HG03354 (cell line): ENCODE data around the gene PTGES.

Experiments used
- ATAC-seq: cut with Tn5 transposase; IDR thresholded peaks from one replicate; pipeline ENCODE4 v1.9.1; 2021; ENCODE audit warnings: mild to moderate bottlenecking; ENCODE audit not compliant: unreplicated experiment, poor library complexity, severe bottlenecking

Gene PTGES

DNA sequence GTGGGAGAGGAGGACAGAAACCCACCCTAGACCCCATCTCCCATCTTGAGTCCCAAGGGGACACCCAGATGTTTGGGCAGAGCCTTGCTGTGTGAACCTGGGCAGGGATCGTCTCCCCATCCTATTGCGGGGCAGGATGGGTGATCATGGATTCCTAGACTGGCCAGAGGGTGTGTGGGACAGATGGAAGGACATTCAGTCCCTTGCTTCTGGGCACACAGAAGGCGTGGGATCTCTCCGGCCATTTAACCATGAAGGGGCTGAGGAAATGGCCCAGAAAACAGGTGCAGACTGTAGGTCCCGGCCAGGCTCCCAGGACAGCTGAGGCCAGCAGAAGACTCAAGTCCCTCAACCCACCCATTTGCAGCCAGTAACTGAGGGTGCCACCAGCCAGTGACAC lies 29.9 kb downstream of the PTGES start:
- no peak for ATAC-seq

DNA sequence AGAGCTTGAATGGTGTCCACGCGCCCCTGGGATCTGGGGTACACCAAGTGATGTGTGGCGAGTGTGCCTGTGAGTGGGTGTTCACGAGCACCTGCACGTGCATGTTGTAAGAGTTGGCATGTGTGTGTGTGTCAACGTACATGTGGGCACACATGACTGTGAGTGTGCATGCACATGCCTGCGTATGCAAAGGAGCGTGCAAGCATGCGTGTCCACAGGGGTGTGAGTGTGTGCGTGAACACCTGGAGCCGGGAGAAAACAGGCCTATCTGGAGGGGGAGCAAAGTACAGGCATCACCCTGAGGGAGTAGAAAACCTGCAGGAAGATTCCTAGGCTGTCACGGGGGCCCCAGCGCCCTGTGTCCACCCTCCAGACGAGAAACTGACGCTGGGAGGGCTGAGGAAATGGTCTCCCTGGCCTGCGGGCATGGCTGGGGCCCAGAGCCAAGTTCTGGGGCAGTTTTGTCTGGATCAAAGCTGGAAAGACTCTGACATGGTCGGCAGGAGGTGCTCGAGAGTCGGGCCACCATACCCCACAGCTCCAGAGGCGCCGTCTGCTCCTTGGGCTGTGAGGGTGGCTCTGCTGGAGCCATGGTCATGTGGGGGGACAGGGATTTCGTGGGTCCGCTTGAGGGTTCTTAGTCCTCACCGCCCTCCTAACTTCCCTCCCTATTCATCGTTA lies 31.8 kb downstream of the PTGES start:
- ATAC-seq: no peak

DNA sequence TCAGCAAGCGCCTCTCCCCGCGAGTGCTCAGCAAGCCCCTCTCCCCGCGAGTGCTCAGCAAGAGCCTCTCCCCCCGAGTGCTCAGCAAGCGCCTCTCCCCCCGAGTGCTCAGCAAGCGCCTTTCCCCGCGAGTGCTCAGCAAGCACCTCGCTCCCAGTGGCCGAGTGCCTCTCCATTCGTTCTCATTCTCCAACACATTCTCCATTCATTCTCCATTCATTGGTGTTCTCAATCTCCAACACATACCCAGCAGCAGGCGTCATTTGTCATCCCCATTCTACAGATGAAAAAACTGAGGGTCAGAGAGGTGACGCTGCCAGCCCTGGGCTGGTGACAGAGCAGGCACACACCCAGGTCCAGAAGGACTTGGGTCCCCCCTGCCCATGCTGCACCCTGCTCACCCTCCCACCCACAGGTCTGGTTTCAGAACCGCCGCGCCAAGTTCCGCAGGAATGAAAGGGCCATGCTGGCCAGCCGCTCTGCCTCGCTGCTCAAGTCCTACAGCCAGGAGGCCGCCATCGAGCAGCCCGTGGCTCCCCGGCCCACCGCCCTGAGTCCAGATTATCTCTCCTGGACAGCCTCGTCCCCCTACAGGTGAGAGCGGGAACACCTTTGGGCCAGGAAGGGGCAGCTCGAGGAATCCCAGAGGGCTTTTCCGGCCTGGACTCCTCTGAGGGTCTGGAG lies 32.5 kb downstream of the PTGES start:
- ATAC-seq: no peak

DNA sequence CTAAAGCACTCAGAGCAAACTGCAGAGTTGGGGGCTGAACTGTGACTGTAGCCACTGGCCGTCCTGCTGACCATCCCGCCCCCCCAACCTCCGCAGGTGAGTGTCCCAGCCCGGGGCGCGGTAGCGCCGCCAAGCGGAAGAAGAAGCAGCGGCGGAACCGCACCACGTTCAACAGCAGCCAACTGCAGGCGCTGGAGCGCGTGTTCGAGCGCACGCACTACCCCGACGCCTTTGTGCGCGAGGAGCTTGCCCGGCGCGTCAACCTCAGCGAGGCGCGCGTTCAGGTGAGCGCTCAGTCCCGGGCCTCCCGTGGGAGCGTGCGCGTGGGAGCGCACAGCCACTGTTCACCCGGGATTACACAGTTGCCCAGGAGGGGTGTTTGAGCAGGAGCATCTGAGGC lies 33.7 kb downstream of the PTGES start:
- ATAC-seq: no peak

DNA sequence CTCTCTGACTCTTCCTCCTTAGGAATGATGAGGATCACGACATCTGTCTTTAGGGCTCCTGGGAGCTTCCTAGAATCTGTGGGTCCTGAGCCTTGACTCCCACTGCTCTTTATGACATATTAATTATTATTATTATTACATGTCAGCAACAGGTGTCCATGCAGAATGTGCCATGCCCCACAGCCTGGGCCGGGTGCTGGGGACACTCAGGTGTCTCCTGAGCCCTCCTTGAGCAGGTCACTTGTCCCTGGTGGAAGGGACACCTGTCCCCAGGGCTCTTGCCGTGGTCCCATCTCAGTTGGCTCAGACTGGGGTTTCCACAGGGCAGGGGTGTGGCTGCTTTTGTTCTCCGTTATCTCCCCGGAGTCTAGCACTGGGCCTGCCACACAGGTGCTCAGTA lies 34.2 kb downstream of the PTGES start:
- ATAC-seq: no peak

DNA sequence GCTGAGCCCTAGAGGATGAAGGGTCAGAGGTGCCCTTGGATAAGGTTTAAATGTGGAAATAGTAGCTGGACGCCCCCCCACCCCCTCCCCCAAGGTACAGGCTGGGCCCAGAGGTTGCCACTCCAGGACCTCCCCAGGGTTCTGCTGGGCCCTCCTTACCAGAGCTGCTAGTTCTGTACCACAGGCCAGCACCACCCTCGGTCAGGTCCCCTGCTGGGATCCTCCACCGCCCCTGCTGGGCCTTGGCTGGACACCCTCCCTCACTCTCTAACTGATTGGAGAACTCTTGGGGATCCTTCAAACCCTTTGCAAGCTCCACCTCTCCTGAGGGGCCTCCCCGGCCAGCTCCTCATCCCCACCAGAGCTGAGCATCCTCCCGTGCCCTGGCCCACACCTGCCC lies 34.9 kb downstream of the PTGES start:
- no peak for ATAC-seq

DNA sequence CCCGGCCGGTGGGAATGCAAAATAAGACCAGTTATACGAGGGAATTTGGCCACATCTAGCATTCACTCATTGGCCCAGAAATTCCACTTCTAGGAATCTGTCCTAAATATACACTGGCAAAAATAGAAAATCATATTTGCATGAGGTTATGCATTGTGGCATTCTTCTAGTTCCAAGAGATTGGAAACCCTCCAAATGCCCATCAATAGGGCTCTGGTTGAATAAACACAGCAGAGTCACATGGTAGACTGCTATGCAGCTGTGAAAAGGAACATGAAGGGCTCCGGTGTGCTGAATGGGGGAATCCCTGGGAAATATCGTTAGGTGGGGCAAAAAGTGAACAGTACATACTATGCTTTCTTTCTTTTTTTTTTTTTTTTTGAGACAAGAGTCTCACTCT lies 36.8 kb downstream of the PTGES start:
- no peak for ATAC-seq

DNA sequence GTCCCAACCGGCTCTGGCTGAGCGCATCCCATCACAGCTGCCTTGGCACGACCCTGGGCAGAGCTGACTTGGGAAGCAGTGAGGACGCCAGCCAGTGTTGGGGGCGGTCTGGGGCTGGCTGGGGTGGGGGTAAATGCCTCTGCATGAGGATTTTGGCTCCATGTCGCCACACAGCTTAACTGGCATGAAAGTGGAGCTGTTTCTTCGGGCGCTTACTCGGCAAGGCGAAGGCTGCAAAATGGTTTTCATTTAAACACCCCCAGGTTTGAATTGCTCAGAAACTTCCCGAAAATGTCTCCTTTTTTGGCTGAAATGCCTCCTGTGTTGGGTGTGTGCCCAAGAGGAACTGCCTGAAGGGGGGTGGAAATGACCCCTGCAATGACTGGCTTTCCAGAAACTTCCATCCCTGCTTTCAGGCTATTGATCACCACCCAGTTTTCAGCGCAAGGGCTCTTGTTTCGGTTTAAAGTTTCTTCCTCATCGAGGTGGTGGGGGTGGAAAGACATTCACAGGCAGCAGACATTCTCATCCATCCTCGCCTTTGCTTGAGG lies 38.3 kb downstream of the PTGES start:
- no peak for ATAC-seq

DNA sequence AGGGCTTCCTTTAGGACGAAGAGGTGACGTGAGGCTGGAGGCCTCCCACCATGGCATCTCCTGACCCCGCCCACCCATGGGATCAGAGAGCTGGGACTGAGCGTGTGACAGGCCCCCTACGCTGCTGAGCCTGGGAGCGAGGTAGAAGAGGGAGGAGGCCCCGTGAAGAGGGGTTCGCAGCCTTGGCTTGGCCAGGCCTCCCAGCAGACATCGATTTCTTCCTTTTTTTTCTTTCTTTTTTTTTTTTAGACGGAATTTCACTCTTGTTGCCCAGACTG lies 39.5 kb downstream of the PTGES start:
- ATAC-seq: no peak

DNA sequence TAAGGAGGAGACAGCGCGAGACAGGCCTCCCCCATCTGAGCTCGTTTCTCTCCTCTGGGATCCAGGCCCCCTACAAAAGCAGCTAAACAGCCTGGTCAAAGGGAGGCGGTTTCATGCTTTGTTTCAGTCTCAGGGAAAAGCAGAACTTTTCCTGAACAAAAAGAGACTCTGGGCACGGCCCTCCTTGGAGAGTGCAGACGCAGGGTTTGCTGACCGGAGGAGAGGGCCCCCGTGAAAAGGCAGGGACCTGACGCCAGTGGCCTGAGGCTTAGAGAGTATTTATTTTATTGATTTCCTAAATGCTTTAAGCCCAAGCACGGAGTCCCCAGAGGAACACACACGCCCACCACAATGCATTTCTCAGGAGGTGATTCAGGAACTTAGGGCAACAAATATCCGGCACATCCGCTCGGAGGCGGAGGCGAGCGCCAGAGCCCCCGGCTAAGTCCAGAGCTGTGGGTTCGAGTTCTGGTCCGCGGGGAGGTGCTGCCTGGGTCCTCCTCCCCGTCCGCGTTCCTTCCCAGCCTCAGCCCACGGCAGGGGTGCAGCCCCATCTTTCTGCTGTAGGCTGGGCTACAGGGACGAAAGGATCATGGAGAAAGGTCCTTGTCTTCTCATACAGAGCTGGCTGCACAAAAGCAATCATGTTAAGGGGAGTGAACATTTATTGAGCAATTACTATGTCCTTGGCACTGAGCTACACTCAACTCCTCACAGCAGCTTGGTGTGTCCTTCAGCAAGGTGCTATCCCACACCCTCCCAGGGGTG lies 40.0 kb downstream of the PTGES start:
- no peak for ATAC-seq

DNA sequence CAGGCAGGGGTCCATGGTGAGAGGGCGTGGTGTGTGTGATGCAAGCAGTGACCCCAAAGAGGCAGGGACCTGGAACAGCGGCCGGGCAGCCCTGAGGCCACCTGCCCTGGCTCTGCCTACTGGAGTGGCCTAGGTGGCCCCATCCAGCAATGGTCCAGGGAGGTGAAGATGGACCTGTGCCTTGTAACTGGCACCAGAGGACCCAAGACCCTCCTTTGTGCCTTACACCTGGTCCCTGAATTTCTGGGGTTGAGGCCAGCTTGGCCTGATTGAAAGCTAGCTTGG lies 42.7 kb downstream of the PTGES start:
- no peak for ATAC-seq

DNA sequence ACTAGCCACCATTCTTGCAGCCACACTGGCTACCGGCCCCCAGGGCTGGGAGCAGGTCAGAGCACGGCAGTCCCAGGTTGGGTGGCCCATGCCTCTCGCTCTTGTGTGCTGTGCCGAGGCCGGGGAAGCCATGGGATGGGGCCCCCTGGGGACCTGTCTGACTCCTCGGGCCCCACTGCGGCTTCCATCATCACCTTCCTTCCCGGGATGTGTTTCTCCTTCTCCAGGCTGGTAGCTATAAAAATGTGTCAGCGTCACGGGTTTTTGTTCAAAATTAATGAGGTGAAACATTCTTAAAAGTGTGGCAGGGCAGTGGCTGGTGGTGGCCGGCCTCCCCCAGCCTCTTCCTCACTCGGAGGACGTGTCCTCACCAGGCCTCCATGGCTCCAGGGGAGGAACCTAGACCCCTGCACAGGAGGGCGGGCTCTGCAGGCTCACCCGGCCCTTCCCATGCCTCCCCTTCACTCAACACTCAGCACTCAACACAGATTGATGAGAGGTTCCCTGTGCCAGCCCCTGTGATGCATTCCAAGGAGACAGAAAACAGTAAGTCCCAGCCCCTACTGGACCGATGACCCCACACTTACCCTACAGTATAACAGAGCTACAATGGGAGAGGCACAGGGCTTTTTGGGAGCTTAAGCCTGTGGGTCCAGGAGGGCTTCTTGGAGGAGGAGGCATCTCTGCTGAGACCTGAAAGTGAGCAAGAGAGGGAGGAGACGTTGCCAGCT lies 43.2 kb downstream of the PTGES start:
- ATAC-seq: no peak

DNA sequence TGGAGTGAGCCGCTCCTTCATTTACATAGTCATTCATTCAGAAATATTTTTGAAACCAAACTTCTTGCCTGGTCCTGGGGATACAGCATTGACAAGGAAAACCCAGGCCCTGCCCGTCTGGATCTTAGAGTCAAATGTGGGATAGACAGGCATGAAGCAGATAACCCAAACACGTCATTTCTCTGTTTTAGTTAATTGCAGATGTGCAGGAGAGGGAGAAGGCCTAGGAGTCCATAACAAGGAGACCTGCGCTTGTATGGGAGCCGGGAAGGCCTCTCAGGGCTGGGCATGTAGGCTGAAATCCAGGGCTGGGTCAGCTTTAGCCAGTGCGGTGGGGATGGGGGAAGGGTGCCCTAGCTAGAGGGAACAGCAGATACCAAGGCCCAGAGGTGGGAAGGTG lies 44.0 kb downstream of the PTGES start:
- ATAC-seq: no peak

DNA sequence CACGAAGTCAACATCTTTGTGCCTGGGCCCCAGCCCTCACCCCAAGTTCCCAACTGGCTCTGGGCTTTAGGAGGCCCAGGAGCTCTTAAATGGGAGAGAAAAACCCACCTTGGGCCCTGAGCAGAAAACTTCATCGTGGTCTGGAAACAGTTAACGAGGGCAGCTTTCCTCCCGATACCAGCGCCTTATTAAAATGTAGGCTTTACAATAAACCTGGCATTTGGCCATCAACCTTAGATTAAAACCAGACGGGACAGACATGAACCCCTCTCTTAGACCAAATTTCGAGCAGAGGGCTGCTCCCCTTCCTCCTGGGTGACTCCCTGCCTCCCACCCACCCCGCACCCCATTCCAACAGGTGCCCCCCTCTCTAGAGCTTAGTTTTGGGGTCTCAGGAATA lies 48.0 kb downstream of the PTGES start:
- ATAC-seq: no peak

DNA sequence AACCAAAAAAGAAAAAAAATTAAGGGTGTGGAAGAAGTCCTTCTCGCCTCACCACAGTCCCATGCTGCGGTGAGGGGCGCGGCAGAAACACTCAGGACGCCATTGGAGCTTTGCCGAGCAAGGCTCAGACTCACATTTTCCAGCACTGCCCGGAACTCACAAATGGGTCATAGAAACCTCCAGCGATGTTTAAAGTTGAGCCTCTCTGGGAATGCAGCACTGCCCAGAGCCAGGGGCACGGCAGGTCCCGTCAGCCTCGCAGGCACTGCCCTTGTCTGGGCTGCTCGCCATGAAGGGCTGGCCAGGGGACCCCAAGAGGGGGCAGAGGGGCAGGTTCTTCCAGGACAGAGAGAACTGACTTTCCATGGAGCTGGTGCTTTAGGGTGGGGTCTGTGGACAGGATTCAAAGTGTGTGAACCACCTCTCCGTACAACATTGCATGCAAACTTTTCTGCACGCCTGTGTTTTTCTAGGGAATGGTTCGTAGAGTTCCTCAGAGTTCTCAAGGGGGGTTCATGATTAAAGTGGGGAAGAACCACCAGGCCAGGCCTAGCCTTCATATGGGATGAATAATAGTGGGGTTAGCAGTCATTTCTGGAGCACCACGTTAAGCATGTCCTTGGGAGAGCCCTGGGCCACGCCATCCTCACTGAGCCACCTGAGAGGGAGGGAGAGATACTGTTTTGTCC lies 49.0 kb downstream of the PTGES start:
- ATAC-seq: no peak

DNA sequence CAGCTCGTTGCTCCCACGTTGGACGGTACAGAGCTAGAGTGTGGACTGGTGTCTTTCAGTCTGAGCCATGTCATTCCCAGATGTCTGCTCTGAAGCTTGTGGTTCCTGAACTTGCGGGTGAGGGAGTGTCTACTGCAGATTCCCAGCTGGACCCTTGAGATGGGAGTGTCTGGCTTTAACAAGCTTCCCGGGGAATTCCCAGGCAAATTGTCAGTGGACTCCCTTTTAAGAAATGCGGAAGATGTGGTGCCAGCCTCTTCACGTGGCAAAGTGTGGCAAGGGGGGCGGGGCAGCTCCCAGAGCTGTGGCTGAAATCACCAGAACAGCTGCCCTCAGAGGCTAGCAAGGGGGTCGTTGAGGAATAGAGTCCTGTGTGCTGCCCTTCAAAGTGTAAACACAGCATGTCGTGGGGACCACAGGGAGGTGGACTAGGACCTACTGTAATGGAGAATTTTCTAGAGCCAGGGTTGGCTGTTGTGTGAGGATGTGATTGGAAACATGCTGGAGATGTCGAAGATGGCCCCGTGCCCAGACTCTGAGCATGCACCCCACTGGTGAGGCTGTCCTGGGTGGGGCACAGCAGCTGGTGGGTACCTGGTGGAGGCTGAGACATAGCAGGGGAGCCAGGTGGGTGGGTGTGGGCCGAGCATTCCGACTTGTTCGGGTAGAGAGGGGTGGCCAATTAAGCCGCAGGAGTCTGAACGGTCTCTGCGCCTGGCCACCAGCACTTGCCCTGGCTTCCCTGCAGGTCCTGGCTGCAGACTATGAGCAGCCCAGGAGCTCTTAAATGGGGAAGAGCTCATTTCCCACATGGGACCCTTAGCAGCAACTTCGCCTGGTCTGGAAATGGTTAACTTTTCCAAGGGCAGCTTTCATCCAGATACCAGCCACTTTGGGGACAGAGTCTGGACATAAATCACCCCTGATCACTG lies 50.0 kb downstream of the PTGES start:
- no peak for ATAC-seq

DNA sequence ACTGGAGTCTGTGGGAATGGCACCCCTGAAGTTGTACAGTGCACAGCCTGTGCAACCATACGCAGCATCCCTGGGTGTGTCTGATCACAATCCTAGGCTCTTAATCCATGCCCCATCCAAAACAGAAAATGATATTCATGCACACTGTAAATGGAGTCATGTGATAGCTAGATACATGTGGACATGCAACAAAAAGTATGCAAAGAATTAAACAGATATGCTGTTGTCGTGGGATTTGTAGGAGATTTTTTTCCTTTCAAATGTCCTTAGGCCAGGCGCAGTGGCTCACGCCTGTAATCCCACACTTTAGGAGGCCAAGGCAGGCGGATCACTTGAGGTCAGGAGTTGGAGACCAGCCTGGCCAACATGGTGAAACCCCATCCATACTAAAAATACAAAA lies 51.3 kb downstream of the PTGES start:
- ATAC-seq: no peak

DNA sequence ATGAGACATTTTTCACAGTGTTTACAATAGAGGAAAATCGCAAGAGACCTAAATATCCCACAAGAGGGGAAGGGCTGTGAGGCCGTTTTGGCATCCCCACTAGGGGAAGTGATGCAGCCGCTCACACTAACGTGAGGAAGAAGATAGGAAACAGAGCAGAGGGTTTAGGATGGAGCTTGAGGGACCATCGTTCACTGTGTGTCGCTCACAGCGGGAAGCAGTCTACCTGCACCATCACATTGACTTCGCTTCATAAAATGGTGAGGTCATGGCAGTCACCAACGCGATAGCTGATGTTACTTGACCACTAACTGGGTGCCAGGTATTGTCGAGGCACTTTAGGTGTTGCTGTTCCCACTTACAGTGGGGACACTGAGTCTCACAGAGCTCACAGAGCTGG lies 51.8 kb downstream of the PTGES start:
- ATAC-seq: no peak

DNA sequence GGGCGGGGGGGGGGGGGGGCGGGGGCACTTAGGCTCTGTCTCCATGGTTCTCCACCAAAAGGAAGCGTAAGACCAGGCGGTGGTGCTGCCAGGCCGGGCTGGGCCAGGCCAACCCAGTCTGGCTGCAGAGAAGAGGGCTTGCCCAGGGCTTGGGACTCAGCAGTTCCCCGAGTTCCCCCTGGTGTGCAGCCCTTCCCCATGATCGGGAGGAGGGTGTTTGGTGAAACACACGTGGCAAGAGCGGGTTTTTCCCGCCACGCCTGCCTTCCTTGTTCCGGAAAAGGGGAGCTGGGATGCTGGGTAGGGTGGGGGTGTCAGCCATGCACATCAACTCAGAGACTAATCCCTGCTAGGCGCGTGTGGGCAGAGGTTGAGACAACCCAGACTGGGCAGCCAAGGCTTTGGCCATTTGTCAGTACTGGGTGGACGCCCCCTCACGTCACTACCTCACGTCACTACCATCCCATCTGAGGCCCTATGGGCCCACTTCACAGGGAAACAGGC lies 54.5 kb downstream of the PTGES start:
- no peak for ATAC-seq
